Muscle of leg (tissue), 11 donors: ENCODE results near the gene CADM1. TPM values are rescaled to one million over a fixed set of nuclear protein-coding genes. Genes with fewer than 3 reads are reported as not detected.

Experiments used
- DNase-seq: peaks from one replicate; pipeline ENCODE4 v3.0.0; 2013
- H3K27ac ChIP-seq: one replicate; pipeline ENCODE4 v1.5.1; 2013; ENCODE audit warnings: mild to moderate bottlenecking, low read length, control low read depth
- H3K27me3 ChIP-seq: one replicate; pipeline ENCODE4 v1.6.1; 2013; ENCODE audit warnings: low read length; ENCODE audit not compliant: control insufficient read depth, insufficient read depth
- H3K36me3 ChIP-seq: one replicate; pipeline ENCODE4 v1.6.1; 2013; ENCODE audit warnings: low read length; ENCODE audit not compliant: control insufficient read depth, insufficient read depth
- H3K4me1 ChIP-seq: one replicate; pipeline ENCODE4 v1.6.1; 2013; ENCODE audit warnings: low read length; ENCODE audit not compliant: control insufficient read depth, insufficient read depth
- H3K4me3 ChIP-seq: one replicate; pipeline ENCODE4 v1.5.1; 2013; ENCODE audit warnings: low read length, control low read depth
- H3K9me3 ChIP-seq: replicated peaks from 2 replicates; pipeline ENCODE4 v1.6.1; 2013; ENCODE audit warnings: low read depth, low read length; ENCODE audit not compliant: control insufficient read depth
- WGBS: methylation state at CpG from one replicate; pipeline ENCODE4 v1.1.5; 2013; ENCODE audit warnings: missing lambda C conversion rate; ENCODE audit not compliant: insufficient coverage; 5-methylcytosine and 5-hydroxymethylcytosine counted together
- polyA plus RNA-seq, 8 donors: library from polyadenylated mRNA; unstranded; fragments of 120-200 nt; gene quantifications; one replicate each; pipeline versions ENCODE4 v1.2.1 to v1.2.3, GENCODE V29; 2013; ENCODE audit warnings: inconsistent platforms in 1 of 8, low replicate concordance in 1 of 8; ENCODE audit not compliant: insufficient read length in 8 of 8, insufficient read depth in 1 of 8
- total RNA-seq: library from RNA; stranded (reverse); fragments of 120-200 nt; gene quantifications from one replicate; pipeline ENCODE4 v1.2.4, GENCODE V29; 2013

CADM1 gene
- total and polyA plus RNA-seq, 9 donors, result 16.8 to 39.6 (median 26.8) TPM

GRCh38 chr11:115464269-115464668 is 39.9 kb downstream of the CADM1 start:
- Histone ChIP-seq H3K27me3 (peaks cover 2% of the 10 kb centered on the region), H3K4me1 (no peaks in the 10 kb centered on the region), H3K9me3 (no peaks in the 10 kb centered on the region), H3K36me3 (no peaks in the 10 kb centered on the region), H3K4me3 (no peak overlapping the region), H3K27ac (no peak overlapping the region)
- WGBS, result no CpG with 5 or more reads among the region's 2 CpGs
- DNase-seq, result no peak

GRCh38 chr11:115463606-115464005 is 40.6 kb downstream of the CADM1 start:
- H3K9me3 ChIP-seq, result no peaks in the 10 kb centered on the region
- H3K4me3 ChIP-seq, result no peak overlapping the region
- no peaks in the 10 kb centered on the region for H3K36me3 ChIP-seq
- no peak for DNase-seq
- no peaks in the 10 kb centered on the region for H3K4me1 ChIP-seq
- H3K27ac ChIP-seq, result no peak overlapping the region
- 89% methylated on average over 2 of the region's 3 CpGs for WGBS
- peaks cover 2% of the 10 kb centered on the region for H3K27me3 ChIP-seq

DNA sequence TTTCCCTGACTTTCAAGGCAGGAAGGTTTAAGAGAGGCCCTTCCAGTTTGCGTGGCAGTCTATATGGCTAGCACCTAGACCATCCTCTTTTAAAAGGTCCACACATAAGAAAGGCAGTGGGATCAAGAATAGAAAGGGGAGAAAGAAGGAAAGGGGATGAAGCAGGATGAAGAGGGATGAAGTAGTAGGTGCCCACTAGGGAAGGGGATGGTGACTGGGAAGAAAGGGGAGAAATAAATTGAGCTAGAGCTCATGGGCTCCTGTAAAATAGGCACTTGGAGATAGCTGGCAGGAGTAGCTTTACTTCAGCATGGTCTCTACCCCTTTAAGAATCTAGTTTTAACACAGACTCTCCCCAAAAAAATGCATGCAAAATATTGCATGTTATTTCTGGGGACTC is 41.5 kb downstream of the CADM1 start:
- no peaks in the 10 kb centered on the region for H3K36me3 ChIP-seq
- peaks cover 2% of the 10 kb centered on the region for H3K27me3 ChIP-seq
- no peaks in the 10 kb centered on the region for H3K9me3 ChIP-seq
- no peak overlapping the region for H3K4me3 ChIP-seq
- no peaks in the 10 kb centered on the region for H3K4me1 ChIP-seq
- no peak for DNase-seq
- WGBS, result no CpG with 5 or more reads among the region's 1 CpG
- H3K27ac ChIP-seq, result no peak overlapping the region

- H3K36me3 ChIP-seq, result no peaks in the 10 kb centered on the region
- H3K27ac ChIP-seq, result no peak overlapping the region
- H3K4me1 ChIP-seq, result no peaks in the 10 kb centered on the region
- peaks cover 2% of the 10 kb centered on the region for H3K27me3 ChIP-seq
- no peak for DNase-seq
- H3K4me3 ChIP-seq, result no peak overlapping the region
- 81% methylated on average over 13 of the region's 18 CpGs for WGBS
- no peaks in the 10 kb centered on the region for H3K9me3 ChIP-seq
Measured at GRCh38 chr11:115462004-115462541, 42.1 kb downstream of the CADM1 start.

- H3K27ac ChIP-seq, result no peak overlapping the region
- H3K9me3 ChIP-seq, result no peaks in the 10 kb centered on the region
- H3K36me3 ChIP-seq, result no peaks in the 10 kb centered on the region
- no peak for DNase-seq
- no peak overlapping the region for H3K4me3 ChIP-seq
- no peaks in the 10 kb centered on the region for H3K4me1 ChIP-seq
- peaks cover 2% of the 10 kb centered on the region for H3K27me3 ChIP-seq
- WGBS, result no CpG with 5 or more reads among the region's 1 CpG
Measured at GRCh38 chr11:115460512-115460911, 43.7 kb downstream of the CADM1 start.

DNA sequence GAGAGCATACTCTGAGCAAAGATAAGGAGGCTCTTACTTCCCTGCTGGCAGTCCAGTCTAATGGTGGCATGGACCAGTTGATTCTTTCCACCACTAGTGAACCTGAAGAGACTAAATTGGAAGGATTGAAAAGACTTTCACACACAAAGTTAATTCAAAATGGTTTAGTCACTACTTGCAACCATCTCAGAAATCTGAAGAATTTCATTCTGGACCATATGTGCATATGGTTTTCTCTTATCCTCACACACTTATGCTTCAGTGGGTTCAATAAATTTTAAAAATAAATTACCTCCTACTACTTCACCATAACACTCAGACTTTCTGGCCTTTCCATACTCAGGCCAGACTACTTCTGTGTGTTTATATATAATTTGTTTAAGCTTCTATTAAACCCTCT is 44.7 kb downstream of the CADM1 start:
- Histone ChIP-seq H3K36me3 (no peaks in the 10 kb centered on the region), H3K9me3 (no peaks in the 10 kb centered on the region), H3K27me3 (peaks cover 2% of the 10 kb centered on the region), H3K4me1 (no peaks in the 10 kb centered on the region), H3K27ac (no peak overlapping the region), H3K4me3 (no peak overlapping the region)
- DNase-seq, result no peak

DNA sequence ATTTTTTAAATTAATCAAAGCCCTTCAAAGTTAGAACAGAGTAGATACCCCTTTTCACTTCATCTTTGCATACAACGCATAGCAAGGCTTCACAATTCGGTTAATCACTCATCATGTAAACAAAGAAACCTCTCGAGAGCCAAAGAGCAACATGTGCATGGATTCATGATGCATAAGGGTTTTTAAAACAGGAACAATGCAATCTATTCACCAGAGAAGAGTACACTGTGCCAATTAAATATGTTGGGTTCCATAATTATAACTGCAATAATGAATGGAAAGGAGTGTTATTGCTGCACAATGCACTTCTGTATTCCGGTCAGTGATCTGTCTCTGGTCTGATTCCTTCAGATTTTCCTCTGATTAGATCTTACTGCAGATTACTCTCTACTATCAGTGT is 45.3 kb downstream of the CADM1 start:
- no peaks in the 10 kb centered on the region for H3K36me3 ChIP-seq
- H3K9me3 ChIP-seq, result no peaks in the 10 kb centered on the region
- no peak overlapping the region for H3K27ac ChIP-seq
- no peak for DNase-seq
- H3K4me3 ChIP-seq, result no peak overlapping the region
- no CpG with 5 or more reads among the region's 4 CpGs for WGBS
- peaks cover 2% of the 10 kb centered on the region for H3K27me3 ChIP-seq
- no peaks in the 10 kb centered on the region for H3K4me1 ChIP-seq

GRCh38 chr11:115456019-115456418 is 48.2 kb downstream of the CADM1 start:
- DNase-seq, result no peak
- Histone ChIP-seq H3K36me3 (no peaks in the 10 kb centered on the region), H3K27ac (no peak overlapping the region), H3K9me3 (no peaks in the 10 kb centered on the region), H3K4me3 (no peak overlapping the region), H3K27me3 (no peaks in the 10 kb centered on the region), H3K4me1 (no peaks in the 10 kb centered on the region)

- H3K27me3 ChIP-seq, result no peaks in the 10 kb centered on the region
- 83% methylated on average over 1 of the region's 4 CpGs for WGBS
- H3K27ac ChIP-seq, result no peak overlapping the region
- H3K4me1 ChIP-seq, result no peaks in the 10 kb centered on the region
- no peaks in the 10 kb centered on the region for H3K36me3 ChIP-seq
- no peaks in the 10 kb centered on the region for H3K9me3 ChIP-seq
- H3K4me3 ChIP-seq, result no peak overlapping the region
- DNase-seq, result no peak
Measured at GRCh38 chr11:115455613-115456012, 48.6 kb downstream of the CADM1 start.

- H3K9me3 ChIP-seq, result no peaks in the 10 kb centered on the region
- H3K4me3 ChIP-seq, result no peak overlapping the region
- WGBS, result no CpG with 5 or more reads among the region's 1 CpG
- no peaks in the 10 kb centered on the region for H3K4me1 ChIP-seq
- no peaks in the 10 kb centered on the region for H3K27me3 ChIP-seq
- H3K36me3 ChIP-seq, result no peaks in the 10 kb centered on the region
- no peak overlapping the region for H3K27ac ChIP-seq
- no peak for DNase-seq
Measured at GRCh38 chr11:115454525-115454924, 49.7 kb downstream of the CADM1 start.
